IMR-90 (cell line): ENCODE measurements around the gene LIAS. TPM values are rescaled to one million over a fixed set of nuclear protein-coding genes. Genes with fewer than 3 reads are reported as not detected.

Experiments used
- ATAC-seq: fragments of 200-7000 bp; cut with Tn5 transposase; 2 replicates; pipeline ENCODE4 v1.9.1; 2020; ENCODE audit warnings: low read depth, mild to moderate bottlenecking, moderate library complexity
- BruUV-seq: library from RNA; stranded (reverse); fragments of 400-500 nt; replicated peaks from 2 replicates; lab custom pipeline; 2021; lab: Mats Ljungman, UMichigan
- CTCF ChIA-PET: fragments of 300-600 bp; formaldehyde crosslinking; extraction: SDS; loops from one replicate; lab custom pipeline; 2021; ENCODE audit warnings: antibody characterized with exemption; lab: Yijun Ruan, JAX
- POLR2A ChIA-PET: fragments of 300-600 bp; sonication (Branson Sonifier 250); formaldehyde crosslinking; loops from one replicate; lab custom pipeline; 2022; ENCODE audit warnings: antibody characterized with exemption; ENCODE audit not compliant: unreplicated experiment; lab: Charles Lee
- DNase-seq: peaks from one replicate; pipeline ENCODE4 v3.0.0; 2013
- H2AFZ ChIP-seq: replicated peaks from 2 replicates; pipeline ENCODE3; 2013; ENCODE audit warnings: low read length, mild to moderate bottlenecking; ENCODE audit not compliant: poor library complexity
- H2AK5ac ChIP-seq: 2 replicates; pipeline ENCODE4 v1.6.1; 2013; ENCODE audit warnings: low read depth, low read length, inconsistent platforms
- H2AK9ac ChIP-seq: replicated peaks from 2 replicates; pipeline ENCODE3; 2013; ENCODE audit warnings: mild to moderate bottlenecking, low read depth, low read length, moderate library complexity; ENCODE audit not compliant: poor library complexity
- H2BK120ac ChIP-seq: 2 replicates; pipeline ENCODE4 v1.6.1; 2013; ENCODE audit warnings: low read depth, low read length, inconsistent platforms
- H2BK15ac ChIP-seq: 3 replicates; pipeline ENCODE4 v1.6.1; 2013; ENCODE audit warnings: low read depth, low read length, inconsistent platforms
- H2BK20ac ChIP-seq: 2 replicates; pipeline ENCODE4 v1.6.1; 2013; ENCODE audit warnings: low read depth, mild to moderate bottlenecking, inconsistent platforms, low read length, moderate library complexity
- H2BK5ac ChIP-seq: 2 replicates; pipeline ENCODE4 v1.6.1; 2013; ENCODE audit warnings: mild to moderate bottlenecking, low read depth, low read length, inconsistent platforms; ENCODE audit not compliant: poor library complexity, severe bottlenecking
- H3K14ac ChIP-seq: replicated peaks from 2 replicates; pipeline ENCODE4 v1.6.1; 2013; ENCODE audit warnings: low read depth, low read length, inconsistent platforms
- H3K18ac ChIP-seq: 2 replicates; pipeline ENCODE4 v1.6.1; 2013; ENCODE audit warnings: low read depth, low read length, control low read depth
- H3K23ac ChIP-seq: 2 replicates; pipeline ENCODE4 v1.6.1; 2013; ENCODE audit warnings: low read depth, low read length, inconsistent platforms
- H3K27ac ChIP-seq: 2 replicates; pipeline ENCODE4 v1.5.1; 2013; ENCODE audit warnings: mild to moderate bottlenecking, control low read depth, low read length; ENCODE audit not compliant: insufficient read depth
- H3K27me3 ChIP-seq: 2 replicates; pipeline ENCODE4 v1.6.1; 2013; ENCODE audit warnings: low read length; ENCODE audit not compliant: control insufficient read depth, insufficient read depth
- H3K36me3 ChIP-seq: 2 replicates; pipeline ENCODE4 v1.6.1; 2013; ENCODE audit warnings: low read length, mixed read lengths; ENCODE audit not compliant: control insufficient read depth, insufficient read depth
- H3K4ac ChIP-seq: 2 replicates; pipeline ENCODE4 v1.6.1; 2013; ENCODE audit warnings: low read depth, low read length, inconsistent platforms
- H3K4me1 ChIP-seq: 2 replicates; pipeline ENCODE4 v1.6.1; 2013; ENCODE audit warnings: low read length, mixed read lengths; ENCODE audit not compliant: control insufficient read depth, insufficient read depth
- H3K4me2 ChIP-seq: 2 replicates; pipeline ENCODE4 v1.6.1; 2013; ENCODE audit warnings: low read depth, mild to moderate bottlenecking, control low read depth, low read length, moderate library complexity
- H3K4me3 ChIP-seq: 2 replicates; pipeline ENCODE4 v1.5.1; 2013; ENCODE audit warnings: low read depth, mild to moderate bottlenecking, control low read depth, low read length, moderate library complexity; ENCODE audit not compliant: insufficient read depth
- H3K56ac ChIP-seq: 2 replicates; pipeline ENCODE4 v1.6.1; 2013; ENCODE audit warnings: low read length, inconsistent platforms; ENCODE audit not compliant: insufficient read depth; ENCODE audit errors: extremely low read depth
- H3K79me1 ChIP-seq, 2 experiments: 2 replicates each; pipeline ENCODE4 v1.6.1; 2013; ENCODE audit warnings: low read length in 2 of 2, inconsistent platforms in 1 of 2, low read depth in 1 of 2
- H3K9ac ChIP-seq: 2 replicates; pipeline ENCODE4 v1.6.1; 2013; ENCODE audit warnings: low read depth, low read length, control low read depth
- H3K9me1 ChIP-seq: 2 replicates; pipeline ENCODE4 v1.6.1; 2013; ENCODE audit warnings: low read length, inconsistent platforms; ENCODE audit not compliant: insufficient read depth
- H3K9me3 ChIP-seq: 2 replicates; pipeline ENCODE4 v1.6.1; 2013; ENCODE audit warnings: low read length; ENCODE audit not compliant: control insufficient read depth, insufficient read depth
- H4K20me1 ChIP-seq: 2 replicates; pipeline ENCODE4 v1.6.1; 2013; ENCODE audit warnings: low read length, inconsistent platforms; ENCODE audit not compliant: insufficient read depth
- H4K5ac ChIP-seq: 2 replicates; pipeline ENCODE4 v1.6.1; 2013; ENCODE audit warnings: mild to moderate bottlenecking, low read depth, low read length, control low read depth
- H4K8ac ChIP-seq, 2 experiments: 2 replicates each; pipeline ENCODE4 v1.6.1; 2013; ENCODE audit warnings: low read depth in 2 of 2, low read length in 2 of 2, control low read depth in 1 of 2, inconsistent platforms in 1 of 2
- H4K91ac ChIP-seq: 2 replicates; pipeline ENCODE4 v1.6.1; 2013; ENCODE audit warnings: low read depth, low read length, inconsistent platforms; ENCODE audit not compliant: insufficient read depth
- CTCF ChIP-seq: conservative IDR thresholded peaks from 2 replicates; pipeline ENCODE4 v1.5.1; 2012; ENCODE audit warnings: mild to moderate bottlenecking, low read depth, low read length, improper control_type of control experiment
- MAFK ChIP-seq: IDR thresholded peaks from 2 replicates; pipeline ENCODE4 v1.6.1; 2012; ENCODE audit warnings: low read depth, low read length, improper control_type of control experiment
- MAZ ChIP-seq: IDR thresholded peaks from 2 replicates; pipeline ENCODE4 v1.6.1; 2012; ENCODE audit warnings: low read depth, mild to moderate bottlenecking, low read length, improper control_type of control experiment, moderate library complexity, borderline replicate concordance
- NFE2L2 ChIP-seq: fragments of 150-350 bp; IDR thresholded peaks from 2 replicates; pipeline ENCODE4 v1.6.1; 2016; ENCODE audit warnings: low read depth, mild to moderate bottlenecking, low read length
- RCOR1 ChIP-seq: IDR thresholded peaks from 2 replicates; pipeline ENCODE4 v1.6.1; 2012; ENCODE audit warnings: mild to moderate bottlenecking, low read length, improper control_type of control experiment; ENCODE audit not compliant: insufficient replicate concordance
- RFX5 ChIP-seq: IDR thresholded peaks from 2 replicates; pipeline ENCODE4 v1.8.0; 2012; ENCODE audit warnings: low read depth, mild to moderate bottlenecking, low read length, moderate library complexity
- SMC3 ChIP-seq: fragments of 150-350 bp; IDR thresholded peaks from 2 replicates; pipeline ENCODE4 v1.6.1; 2016; ENCODE audit warnings: low read depth, mild to moderate bottlenecking, antibody characterized with exemption, low read length, moderate library complexity
- USF2 ChIP-seq: fragments of 150-350 bp; IDR thresholded peaks from 2 replicates; pipeline ENCODE4 v1.6.1; 2017; ENCODE audit warnings: mild to moderate bottlenecking, antibody characterized with exemption, low read length, low read depth
- WGBS, 2 experiments: methylation state at CpG; one replicate each; pipeline versions ENCODE4 v1.1.5 to v1.1.7; 2013; ENCODE audit warnings: missing lambda C conversion rate in 2 of 2; ENCODE audit not compliant: insufficient read length in 1 of 2; ENCODE audit errors: extremely low coverage in 2 of 2; 5-methylcytosine and 5-hydroxymethylcytosine counted together
- dilution Hi-C: fragments of 300-500 bp; cut with HindIII; formaldehyde crosslinking; loops from one replicate; pipeline ENCODE4 v1.14.3; 2018; ENCODE audit warnings: low sequenced_read_pairs; ENCODE audit not compliant: unreplicated experiment
- in situ Hi-C: fragments of 300-500 bp; cut with MboI; formaldehyde crosslinking; loops from 3 replicates; pipeline ENCODE4 v1.14.3; 2019; ENCODE audit warnings: low sequenced_read_pairs, inconsistent platforms, mixed read lengths
- intact Hi-C: fragments of 100-400 bp; cut with micrococcal nuclease; formaldehyde crosslinking; loops from 2 replicates; pipeline ENCODE4 v1.10.0; 2022
- polyA plus RNA-seq, 3 experiments: library from polyadenylated mRNA; depleted of rRNA; stranded (reverse); fragments of >200 nt; gene quantifications; 2 replicates each; pipeline ENCODE4 v1.2.3, GENCODE V29; 2012; ENCODE audit warnings: low replicate concordance in 1 of 3
- total RNA-seq: library from RNA; depleted of rRNA; stranded (reverse); fragments of >200 nt; gene quantifications from 2 replicates; pipeline ENCODE4 v1.2.3, GENCODE V29; 2012

The LIAS gene
- total and polyA plus RNA-seq, 2 of the 4 experiments (the other 2 are of a cell fraction) = 3.2 to 7.8 TPM

GRCh38 chr4:39426728-39427127, 32.1 kb upstream of the LIAS start:
- dilution Hi-C loops = no loop called here
- H3K27ac ChIP-seq = no peak overlapping the region
- no peak overlapping the region for H4K8ac ChIP-seq
- no peak overlapping the region for H2AFZ ChIP-seq
- H3K18ac ChIP-seq = no peak overlapping the region
- no peak overlapping the region for H2AK9ac ChIP-seq
- H3K14ac ChIP-seq = no peak overlapping the region
- H3K9me1 ChIP-seq = no peaks in the 10 kb centered on the region
- peaks cover 2% of the 10 kb centered on the region; the same call in 1 of the 2 replicates for H3K27me3 ChIP-seq
- H2BK5ac ChIP-seq = no peak overlapping the region
- no peak overlapping the region for H3K56ac ChIP-seq
- no peaks in the 10 kb centered on the region for H3K79me1 ChIP-seq
- no TSS peak for BruUV-seq
- no peak overlapping the region for H4K5ac ChIP-seq
- TF ChIP-seq NFE2L2 (no peak), RCOR1 (no peak), SMC3 (no peak), MAFK (no peak), RFX5 (no peak), MAZ (no peak), USF2 (no peak), CTCF (no peak)
- no peaks in the 10 kb centered on the region for H3K9me3 ChIP-seq
- no peak overlapping the region for H3K23ac ChIP-seq
- no peaks in the 10 kb centered on the region for H3K36me3 ChIP-seq
- no CpG with 5 or more reads among the region's 1 CpG for WGBS, 2 experiments
- H2BK120ac ChIP-seq = no peak overlapping the region
- POLR2A ChIA-PET = no interaction called here
- no peak overlapping the region for H3K4me2 ChIP-seq
- DNase-seq = no peak
- H2BK20ac ChIP-seq = no peak overlapping the region
- H4K91ac ChIP-seq = no peak overlapping the region
- no peak overlapping the region for H2AK5ac ChIP-seq
- H3K4me1 ChIP-seq = no peaks in the 10 kb centered on the region
- no peaks in the 10 kb centered on the region for H4K20me1 ChIP-seq
- in situ Hi-C loops = no loop called here
- no peak overlapping the region for H3K4ac ChIP-seq
- no peak overlapping the region for H3K9ac ChIP-seq
- H3K4me3 ChIP-seq = no peak overlapping the region
- ATAC-seq = no peak
- CTCF ChIA-PET = interaction anchor here (0.6 kb wide), 1 partner anchor 24 kb away, joined by 4 read pairs; no protein-coding TSS in a partner anchor
- H2BK15ac ChIP-seq = no peak overlapping the region
- intact Hi-C loops = no loop called here
